Epidermal melanocyte (primary cell): ENCODE measurements around the gene TMEM151A.
"Not testable (repeated sequence)": the region's sequence is repeated elsewhere in the genome, so short reads cannot be mapped to it uniquely, and the experiment has no call there.

Experiments used
- DNase-seq: peaks from one replicate; pipeline ENCODE4 v3.0.0; 2011; ENCODE audit warnings: low spot score; ENCODE audit not compliant: insufficient read length

Gene TMEM151A

GRCh38 chr11:66309475-66309874, 17.8 kb downstream of the TMEM151A start:
- DNase-seq = no peak

GRCh38 chr11:66310324-66310723, 18.6 kb downstream of the TMEM151A start:
- no peak for DNase-seq

- not testable (repeated sequence) for DNase-seq
Measured at GRCh38 chr11:66310803-66311440, 19.2 kb downstream of the TMEM151A start.

- DNase-seq = no peak
Measured at GRCh38 chr11:66311470-66311964, 19.8 kb downstream of the TMEM151A start.

GRCh38 chr11:66311965-66312548, 20.4 kb downstream of the TMEM151A start:
- DNase-seq = peak; percentile 66

GRCh38 chr11:66312549-66313320, 21.0 kb downstream of the TMEM151A start:
- peak; percentile 95 for DNase-seq

GRCh38 chr11:66313321-66314185, 21.9 kb downstream of the TMEM151A start:
- DNase-seq = no peak

GRCh38 chr11:66314186-66314501, 22.4 kb downstream of the TMEM151A start:
- DNase-seq = no peak

GRCh38 chr11:66314561-66315497, 23.1 kb downstream of the TMEM151A start:
- DNase-seq = no peak

GRCh38 chr11:66315498-66315885, 23.8 kb downstream of the TMEM151A start:
- no peak for DNase-seq

GRCh38 chr11:66315921-66316811, 24.5 kb downstream of the TMEM151A start:
- DNase-seq = no peak

GRCh38 chr11:66316849-66317251, 25.2 kb downstream of the TMEM151A start, which contains the start of gene CD248:
CD248 (minus strand) TSS chr11:66317044; CDS start chr11:66317027, 17 bp downstream.
- no peak for DNase-seq

- DNase-seq = no peak
Measured at GRCh38 chr11:66317322-66317722, 25.6 kb downstream of the TMEM151A start.

GRCh38 chr11:66317723-66318599, 26.3 kb downstream of the TMEM151A start:
- peak; percentile 73 for DNase-seq

GRCh38 chr11:66318600-66318970, 26.9 kb downstream of the TMEM151A start:
- DNase-seq = no peak

- not testable (repeated sequence) for DNase-seq
Measured at GRCh38 chr11:66320289-66320688, 28.6 kb downstream of the TMEM151A start.

- not testable (repeated sequence) for DNase-seq
Measured at GRCh38 chr11:66320748-66321147, 29.1 kb downstream of the TMEM151A start.

GRCh38 chr11:66321606-66322005, 29.9 kb downstream of the TMEM151A start:
- no peak for DNase-seq
